ENCODE data around the gene ZBTB3.
A peak's percentile ranks its signal among the peaks of the same experiment; 100 is the strongest.
"Not testable (repeated sequence)": the region's sequence is repeated elsewhere in the genome, so short reads cannot be mapped to it uniquely, and the experiment has no call there.

The ZBTB3 gene

DNA sequence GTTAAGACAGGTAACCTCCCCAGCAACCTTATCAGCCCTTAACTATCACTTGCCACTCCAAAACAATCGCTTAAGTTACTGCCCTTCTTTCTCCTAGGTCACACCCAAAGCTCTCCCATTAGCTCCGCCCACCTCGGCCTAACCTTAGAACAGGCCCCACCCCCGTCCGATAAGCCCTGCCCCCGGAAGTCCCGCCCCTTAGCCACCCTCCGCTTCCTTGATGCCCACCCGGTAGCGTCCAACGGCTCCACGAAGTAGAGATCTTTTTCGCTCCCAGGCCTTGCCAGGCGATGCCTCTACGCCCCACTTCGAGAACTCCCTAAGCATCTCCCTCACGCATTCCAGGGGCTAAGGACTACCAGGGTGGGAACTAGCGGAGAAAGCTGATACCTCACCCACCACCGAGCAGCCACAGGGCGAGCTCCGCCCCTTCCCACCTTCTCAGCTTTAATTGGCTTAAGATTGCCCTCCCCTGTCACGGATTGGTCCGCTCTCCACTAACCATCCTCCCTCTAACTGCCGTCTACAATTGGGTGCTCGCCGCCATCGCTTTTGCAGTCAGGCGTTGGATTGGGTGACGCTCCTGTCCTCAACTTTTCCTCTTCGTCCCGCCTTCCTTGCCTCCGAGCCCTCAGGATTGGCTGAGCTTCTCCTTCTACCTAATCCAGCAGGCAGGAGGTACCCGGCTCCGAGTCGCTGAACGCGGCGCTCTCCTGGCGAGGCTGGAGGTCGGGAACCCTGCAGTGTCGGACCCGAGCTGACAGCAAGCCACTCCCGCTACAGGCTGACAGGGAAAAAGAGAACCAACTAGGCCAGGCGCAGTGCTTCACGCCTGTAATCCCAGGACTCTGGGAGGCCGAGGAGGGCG is at the start of gene ZBTB3:
Gene ZBTB3 (minus strand): TSS at position 425 of the 868 bp plus-strand sequence. CDS start 496 bp downstream, outside the sequence.
- DNase-seq: peak; percentile 79 to 100 (median 98)

DNA sequence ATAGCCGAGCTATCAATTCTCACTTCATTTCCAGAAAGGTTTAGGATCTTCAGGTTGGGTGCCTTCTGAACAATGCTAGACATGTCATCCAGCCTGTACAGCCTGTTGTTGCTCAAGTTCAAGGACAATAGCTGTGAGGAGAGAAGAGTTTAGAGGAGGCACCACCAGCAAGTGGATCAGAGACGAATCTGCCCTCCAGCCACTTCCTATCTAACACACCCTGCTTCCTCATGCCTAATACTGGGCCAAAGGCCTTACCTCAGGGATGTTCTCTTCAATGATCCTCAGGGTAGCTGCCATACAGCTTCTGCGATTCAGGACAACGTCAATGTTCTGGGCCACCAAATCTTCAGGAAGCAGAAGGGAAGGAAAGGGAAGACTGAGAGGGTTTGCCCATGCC is 47.1 kb upstream of the ZBTB3 start:
- no peak for DNase-seq

GRCh38 chr11:62799486-62799885 is 45.5 kb upstream of the ZBTB3 start:
- no peak for DNase-seq

- DNase-seq: no peak
Measured at GRCh38 chr11:62796281-62796680, 42.3 kb upstream of the ZBTB3 start.

DNA sequence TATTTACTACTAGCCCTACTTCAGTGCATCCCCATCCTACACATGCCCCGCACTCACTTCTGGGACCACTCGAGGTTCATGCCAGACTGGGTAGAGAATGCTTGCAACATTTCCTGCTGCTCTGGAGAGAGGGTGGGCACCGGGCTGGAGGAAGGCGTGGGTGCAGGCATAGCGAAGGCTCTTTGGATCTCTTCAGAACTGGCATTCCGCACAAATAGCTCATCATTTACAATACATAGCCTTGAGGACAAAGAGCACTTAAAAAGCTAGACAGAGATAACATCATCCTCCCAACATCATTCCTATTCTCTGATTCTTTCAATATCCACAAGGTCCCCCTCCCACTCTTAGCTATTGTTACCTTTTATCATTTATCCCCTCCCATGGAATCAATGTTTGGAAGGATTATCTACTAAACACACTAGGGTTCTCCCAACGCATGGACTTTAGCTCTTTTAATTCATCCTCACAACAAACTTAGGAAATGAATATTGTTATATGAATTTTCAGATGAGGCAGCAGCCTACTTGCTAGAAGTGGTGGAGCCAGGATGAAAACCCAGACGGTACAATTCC is 40.3 kb upstream of the ZBTB3 start:
- DNase-seq: no peak

- DNase-seq: peak in 8 of 51 donors; percentile 17 to 55 (median 36)
Measured at GRCh38 chr11:62792202-62792575, 38.2 kb upstream of the ZBTB3 start.

GRCh38 chr11:62791501-62792201 is 37.7 kb upstream of the ZBTB3 start, which contains the start of gene TMEM223:
Gene TMEM223, minus strand, starts transcription at chr11:62792006. Its CDS starts 12 bp downstream, at chr11:62791994.
- peak; percentile 12 to 92 (median 77) for DNase-seq

DNA sequence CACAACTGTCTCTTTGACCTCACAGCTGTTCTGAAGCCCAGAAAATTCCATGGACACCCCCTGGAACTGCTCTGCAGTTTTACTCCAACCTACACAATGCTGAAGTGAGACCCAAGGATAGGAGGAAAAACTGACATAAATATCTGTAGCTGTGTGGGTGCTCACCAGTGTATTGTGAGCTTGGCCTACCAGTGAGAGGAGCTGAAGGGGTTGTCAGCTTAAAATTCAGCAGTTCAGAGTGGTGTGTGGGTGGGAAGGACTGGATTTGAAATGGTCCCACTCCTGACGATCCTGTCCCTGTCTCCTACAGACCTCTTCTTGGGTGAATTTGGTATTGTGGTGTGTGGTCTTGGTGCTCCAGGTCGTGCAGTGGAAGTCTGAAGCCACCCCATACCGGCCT is 35.6 kb upstream of the ZBTB3 start:
- peak in 1 of 51 donors; percentile 1 for DNase-seq

- DNase-seq: no peak
Measured at GRCh38 chr11:62788991-62789390, 35.0 kb upstream of the ZBTB3 start.

DNA sequence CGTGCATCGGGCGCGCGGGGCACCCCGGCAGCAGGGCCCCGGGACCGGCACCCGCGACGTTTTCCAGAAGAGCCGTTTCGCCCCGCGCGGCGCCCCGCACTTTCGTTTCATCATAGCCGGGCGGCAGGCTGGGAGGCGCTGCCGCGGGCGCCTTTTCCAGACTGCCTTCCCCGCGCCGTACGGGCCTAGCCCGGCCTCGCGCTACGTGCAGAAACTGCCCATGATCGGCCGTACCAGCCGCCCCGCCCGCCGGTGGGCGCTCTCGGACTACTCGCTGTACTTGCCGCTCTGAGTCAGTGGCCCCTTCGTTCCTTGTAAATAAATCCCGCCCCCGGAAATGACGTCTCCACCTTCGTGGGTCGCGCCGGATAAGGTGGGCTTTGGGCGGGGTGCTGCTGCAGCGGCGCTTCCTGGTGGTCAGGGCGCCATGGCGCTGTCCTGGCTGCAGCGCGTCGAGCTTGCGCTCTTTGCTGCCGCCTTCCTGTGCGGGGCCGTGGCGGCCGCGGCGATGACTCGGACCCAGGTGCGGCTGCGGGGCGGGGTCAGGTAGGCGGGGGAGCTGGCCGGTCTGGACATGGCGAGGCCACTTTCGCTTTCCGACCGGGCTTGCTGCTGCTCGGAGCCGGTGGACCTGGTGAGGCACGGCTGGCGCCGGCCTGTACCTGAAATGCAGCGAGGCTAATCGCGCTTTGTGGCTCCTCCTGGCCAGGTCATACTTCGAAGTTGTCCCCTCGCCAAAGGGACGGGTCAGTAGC is 33.2 kb upstream of the ZBTB3 start, which contains the start of gene TMEM179B:
Gene TMEM179B (plus strand): TSS at position 398 of the 755 bp plus-strand sequence. CDS start 30 bp downstream, at position 428.
- peak; percentile 61 to 99 (median 94) for DNase-seq

DNA sequence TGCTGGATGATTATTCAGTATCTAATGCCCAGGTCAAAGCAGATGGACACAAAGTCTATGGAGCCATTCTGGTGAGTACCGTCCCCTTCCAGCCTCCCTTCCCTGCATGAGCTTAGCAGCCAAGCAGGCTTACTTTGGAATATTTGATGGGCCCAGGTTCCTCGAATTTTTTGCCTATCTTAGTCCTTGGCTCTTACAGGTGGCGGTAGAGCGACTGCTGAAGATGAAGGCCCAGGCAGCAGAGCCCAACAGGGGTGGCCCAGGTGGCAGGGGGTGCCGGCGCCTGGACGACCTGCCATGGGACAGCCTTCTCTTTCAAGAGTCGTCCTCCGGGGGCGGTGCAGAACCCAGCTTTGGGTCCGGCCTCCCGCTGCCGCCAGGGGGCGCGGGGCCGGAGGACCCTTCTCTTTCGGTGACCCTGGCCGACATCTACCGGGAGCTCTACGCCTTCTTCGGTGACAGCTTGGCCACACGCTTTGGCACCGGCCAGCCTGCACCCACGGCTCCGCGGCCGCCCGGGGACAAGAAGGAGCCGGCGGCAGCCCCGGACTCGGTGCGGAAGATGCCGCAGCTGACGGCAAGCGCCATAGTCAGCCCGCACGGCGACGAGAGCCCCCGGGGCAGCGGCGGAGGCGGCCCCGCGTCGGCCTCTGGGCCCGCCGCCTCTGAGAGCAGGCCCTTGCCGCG is 32.5 kb upstream of the ZBTB3 start:
- peak; percentile 23 to 86 (median 69) for DNase-seq

DNA sequence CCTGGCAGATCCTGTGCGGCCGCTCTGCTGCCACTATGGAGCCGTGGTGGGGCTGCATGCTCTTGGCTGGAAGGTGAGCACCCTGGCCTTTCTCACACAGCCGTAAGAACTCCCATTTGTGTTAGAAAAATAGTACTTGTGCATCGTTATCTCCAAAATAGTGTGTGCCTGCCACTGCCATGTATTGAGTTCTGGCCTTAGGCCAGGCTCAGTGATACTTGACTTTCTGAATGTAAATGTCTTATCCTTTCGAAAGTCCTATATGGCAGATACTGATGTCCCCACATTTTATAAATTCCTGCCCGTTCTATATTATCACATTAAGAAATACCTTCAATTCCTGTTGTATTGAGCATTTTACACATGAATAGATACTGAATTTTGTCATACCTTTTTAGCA is 28.8 kb upstream of the ZBTB3 start:
- DNase-seq: no peak

- no peak for DNase-seq
Measured at GRCh38 chr11:62778441-62778840, 24.5 kb upstream of the ZBTB3 start.

GRCh38 chr11:62777389-62777788 is 23.4 kb upstream of the ZBTB3 start:
- no peak for DNase-seq

DNA sequence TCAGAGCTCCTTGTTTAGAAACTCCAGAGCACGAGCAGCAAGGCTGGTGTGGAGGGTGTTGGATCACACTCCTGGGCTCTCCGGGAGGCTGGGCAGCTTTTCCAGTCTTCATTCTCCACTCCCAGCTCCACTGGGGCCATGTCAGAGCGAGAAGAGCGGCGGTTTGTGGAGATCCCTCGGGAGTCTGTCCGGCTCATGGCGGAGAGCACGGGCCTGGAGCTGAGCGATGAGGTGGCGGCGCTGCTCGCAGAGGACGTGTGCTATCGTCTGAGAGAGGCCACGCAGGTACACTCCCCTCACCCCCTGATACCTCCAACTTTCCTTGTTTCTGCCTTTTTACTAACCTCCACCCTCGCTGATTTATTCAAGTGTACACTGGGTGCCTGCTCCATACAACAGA is 21.7 kb upstream of the ZBTB3 start:
- DNase-seq: no peak

- DNase-seq: no peak
Measured at GRCh38 chr11:62774407-62774806, 20.4 kb upstream of the ZBTB3 start.

DNA sequence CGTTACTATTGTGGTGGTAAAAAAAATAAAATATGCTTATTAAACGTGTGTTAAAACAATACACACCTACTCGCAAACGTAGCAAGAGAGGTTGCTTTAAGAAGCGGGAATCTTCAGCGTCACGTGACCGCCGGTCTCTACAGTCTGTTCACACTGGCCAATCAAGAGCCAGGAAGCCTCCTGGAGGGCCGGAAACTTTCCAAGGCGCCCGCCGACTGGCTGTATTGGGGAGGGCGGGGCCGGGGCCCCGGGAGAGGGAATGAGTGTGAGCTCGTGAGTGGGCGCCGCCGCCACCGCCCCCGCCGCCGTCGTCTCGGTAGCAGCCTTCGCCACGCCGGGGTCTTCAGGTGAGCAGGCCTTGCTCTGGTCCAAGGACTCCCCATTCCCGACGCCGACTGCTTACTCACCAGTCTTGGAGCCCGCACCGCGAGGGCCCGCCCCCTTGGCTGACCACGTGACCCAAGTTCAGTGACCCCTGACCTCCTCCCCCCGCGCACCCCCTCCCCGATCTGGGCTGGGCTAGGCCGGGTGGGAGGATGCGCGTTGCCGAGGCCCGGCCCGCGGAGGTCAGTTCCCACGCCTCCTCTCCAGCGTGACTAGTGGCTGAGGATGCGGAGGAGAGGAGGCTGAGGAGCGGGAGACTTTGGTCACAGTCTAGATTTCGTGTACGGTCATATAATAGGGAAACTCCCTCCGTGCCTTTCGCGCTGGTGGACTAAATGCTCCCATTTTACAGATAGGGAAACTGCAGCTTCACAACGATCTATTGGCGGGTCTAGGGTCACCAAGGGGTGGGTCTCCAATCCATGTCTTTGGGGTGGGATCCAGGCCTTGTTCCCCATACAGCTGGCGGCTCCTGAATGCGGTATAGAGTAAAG is 17.4 kb upstream of the ZBTB3 start, which contains the start of gene TAF6L:
Gene TAF6L (plus strand): TSS at position 253 of the 878 bp plus-strand sequence. CDS start 4,388 bp downstream, outside the sequence.
- peak; percentile 92 to 100 (median 98) for DNase-seq

DNA sequence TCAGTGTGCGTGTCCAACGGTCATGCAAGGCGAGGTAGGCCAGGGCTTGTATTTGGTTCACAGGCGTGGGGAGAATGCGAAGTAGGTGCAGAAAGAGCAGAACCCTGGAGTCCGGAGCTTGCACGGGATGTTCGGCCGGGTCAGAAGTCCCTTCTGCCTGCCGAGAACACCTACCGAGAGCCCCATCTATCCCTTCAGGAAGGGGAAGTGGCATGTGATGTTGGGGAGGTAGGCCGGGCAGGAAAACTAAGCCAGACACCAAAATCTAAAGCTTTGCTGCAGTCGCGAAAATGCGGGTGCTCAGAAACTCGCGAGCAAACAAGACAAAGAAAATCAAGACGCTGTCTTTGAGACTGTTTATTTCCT is 16.8 kb upstream of the ZBTB3 start:
- DNase-seq: peak in 32 of 51 donors; percentile 23 to 79 (median 53)

DNA sequence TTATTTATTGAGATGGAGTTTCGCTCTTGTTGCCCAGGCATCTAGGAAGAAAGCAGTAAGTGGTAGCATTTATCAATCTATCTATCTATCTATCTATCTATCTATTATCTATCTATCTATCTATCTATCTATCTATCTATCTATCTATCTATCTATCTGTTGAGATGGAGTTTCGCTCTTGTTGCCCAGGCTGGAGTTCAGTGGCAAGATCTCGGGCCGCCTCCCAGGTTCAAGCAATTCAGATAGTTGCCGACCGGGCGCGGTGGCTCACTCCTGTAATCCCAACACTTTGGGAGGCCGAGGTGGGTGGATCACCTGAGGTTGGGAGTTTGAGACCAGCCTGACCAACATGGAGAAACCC is 6.9 kb upstream of the ZBTB3 start:
- DNase-seq: not testable (repeated sequence)
